ENCODE measurements around the gene ZNF554.

DNA sequence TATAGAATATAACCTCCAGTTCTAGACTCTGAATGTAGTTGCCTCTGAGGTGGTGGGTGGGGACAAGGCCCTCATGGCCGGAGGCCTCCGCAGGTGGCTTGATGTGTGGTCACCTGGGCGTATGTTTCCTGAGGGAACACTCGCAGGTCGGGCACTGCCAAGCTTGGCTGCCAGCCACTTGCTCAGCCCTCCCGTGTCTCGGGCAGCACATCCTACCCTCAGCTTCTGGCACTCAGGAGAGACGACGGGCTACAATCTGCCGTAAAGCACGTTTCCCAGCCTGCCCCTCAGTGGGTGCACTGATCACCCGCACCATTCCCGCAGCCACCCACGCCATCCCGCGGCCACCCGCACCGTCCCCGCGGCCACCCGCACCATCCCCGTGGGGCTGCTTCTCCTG lies 19.2 kb upstream of the ZNF554 start:
- TF ChIP-seq POLR2A (IDR thresholded peaks at IDR 0.05), result no peak
- TF ChIP-seq, protein P1, sequence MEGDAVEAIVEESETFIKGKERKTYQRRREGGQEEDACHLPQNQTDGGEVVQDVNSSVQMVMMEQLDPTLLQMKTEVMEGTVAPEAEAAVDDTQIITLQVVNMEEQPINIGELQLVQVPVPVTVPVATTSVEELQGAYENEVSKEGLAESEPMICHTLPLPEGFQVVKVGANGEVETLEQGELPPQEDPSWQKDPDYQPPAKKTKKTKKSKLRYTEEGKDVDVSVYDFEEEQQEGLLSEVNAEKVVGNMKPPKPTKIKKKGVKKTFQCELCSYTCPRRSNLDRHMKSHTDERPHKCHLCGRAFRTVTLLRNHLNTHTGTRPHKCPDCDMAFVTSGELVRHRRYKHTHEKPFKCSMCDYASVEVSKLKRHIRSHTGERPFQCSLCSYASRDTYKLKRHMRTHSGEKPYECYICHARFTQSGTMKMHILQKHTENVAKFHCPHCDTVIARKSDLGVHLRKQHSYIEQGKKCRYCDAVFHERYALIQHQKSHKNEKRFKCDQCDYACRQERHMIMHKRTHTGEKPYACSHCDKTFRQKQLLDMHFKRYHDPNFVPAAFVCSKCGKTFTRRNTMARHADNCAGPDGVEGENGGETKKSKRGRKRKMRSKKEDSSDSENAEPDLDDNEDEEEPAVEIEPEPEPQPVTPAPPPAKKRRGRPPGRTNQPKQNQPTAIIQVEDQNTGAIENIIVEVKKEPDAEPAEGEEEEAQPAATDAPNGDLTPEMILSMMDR (IDR thresholded peaks at IDR 0.05), result no peak
